Right kidney (tissue), 9 donors: Measurements from ENCODE around the gene CR1L.
"Not testable (repeated sequence)": the region's sequence is repeated elsewhere in the genome, so short reads cannot be mapped to it uniquely, and the experiment has no call there.

ENCODE experiments used
- DNase-seq: peaks from one replicate; pipeline ENCODE4 v3.0.0-alpha.2; 2016
- long read RNA-seq, 8 donors: transcript quantifications; one replicate each; lab custom pipeline, GENCODE V29; 2026

The CR1L gene
- long read RNA-seq, donor 1 = 0 reads
- long read RNA-seq, donor 2, partial matches to known transcripts = 0 of 1 reads
- long read RNA-seq, donor 2, other reads (novel, unspliced or antisense) = 0 of 1 reads
- long read RNA-seq, donor 3 = 0 reads
- long read RNA-seq, donor 4 = 0 reads
- long read RNA-seq, donor 5 = 0 reads
- long read RNA-seq, donor 6 = 0 reads
- long read RNA-seq, donor 7, partial matches to known transcripts = 0 of 1 reads
- long read RNA-seq, donor 7, other reads (novel, unspliced or antisense) = 0 of 1 reads
- long read RNA-seq, donor 8 = 0 reads

GRCh38 chr1:207644852-207645634, at the start of gene CR1L:
TSS of gene CR1L (plus strand) at chr1:207645133. CDS start at chr1:207645234, 101 bp downstream.
- DNase-seq = peak; percentile 83

- DNase-seq = no peak
Observed at GRCh38 chr1:207603777-207604176, 41.2 kb upstream of the CR1L start.

GRCh38 chr1:207605444-207606361, 39.2 kb upstream of the CR1L start:
- DNase-seq = no peak

GRCh38 chr1:207606362-207606755, 38.6 kb upstream of the CR1L start:
- DNase-seq = no peak

GRCh38 chr1:207612762-207613161, 32.2 kb upstream of the CR1L start:
- no peak for DNase-seq

- peak; percentile 21 for DNase-seq
Observed at GRCh38 chr1:207619871-207620542, 24.9 kb upstream of the CR1L start.

- no peak for DNase-seq
Observed at GRCh38 chr1:207620543-207620893, 24.4 kb upstream of the CR1L start.

- DNase-seq = not testable (repeated sequence)
Observed at GRCh38 chr1:207625504-207626071, 19.3 kb upstream of the CR1L start.

GRCh38 chr1:207626972-207627337, 18.0 kb upstream of the CR1L start:
- no peak for DNase-seq

- DNase-seq = no peak
Observed at GRCh38 chr1:207627496-207627895, 17.4 kb upstream of the CR1L start.

GRCh38 chr1:207628776-207629175, 16.2 kb upstream of the CR1L start:
- DNase-seq = no peak

GRCh38 chr1:207631137-207631536, 13.8 kb upstream of the CR1L start:
- no peak for DNase-seq

- DNase-seq = no peak
Observed at GRCh38 chr1:207633226-207633625, 11.7 kb upstream of the CR1L start.

GRCh38 chr1:207633699-207634289, 11.1 kb upstream of the CR1L start:
- DNase-seq = not testable (repeated sequence)

GRCh38 chr1:207634293-207634692, 10.6 kb upstream of the CR1L start:
- not testable (repeated sequence) for DNase-seq

- DNase-seq = not testable (repeated sequence)
Observed at GRCh38 chr1:207635569-207636186, 9.3 kb upstream of the CR1L start.

- not testable (repeated sequence) for DNase-seq
Observed at GRCh38 chr1:207638487-207639145, 6.3 kb upstream of the CR1L start.

GRCh38 chr1:207639362-207639761, 5.6 kb upstream of the CR1L start:
- not testable (repeated sequence) for DNase-seq

GRCh38 chr1:207644166-207644851, 624 bp upstream of the CR1L start:
- DNase-seq = peak; percentile 24

GRCh38 chr1:207645635-207646081, 725 bp downstream of the CR1L start:
- DNase-seq = no peak
